Stimulated activated CD8-positive, alpha-beta memory T cell treated with anti-CD3 and anti-CD28 coated beads, Interleukin-2, amount 100 ng/mL, for 1 hour (primary cell): ENCODE measurements around the gene ZFC3H1.
A peak's percentile ranks its signal among the peaks of the same experiment; 100 is the strongest.
"Not testable (repeated sequence)": the region's sequence is repeated elsewhere in the genome, so short reads cannot be mapped to it uniquely, and the experiment has no call there.

ENCODE experiments used
- DNase-seq, 2 donors: peaks; one replicate each; pipeline ENCODE4 v3.0.0-alpha.2; 2020; ENCODE audit warnings: low read depth in 2 of 2

Gene ZFC3H1

GRCh38 chr12:71663561-71664410, at the start of gene ZFC3H1, which contains the start of gene THAP2:
ZFC3H1 (minus strand) TSS chr12:71663848; CDS start chr12:71663610, 238 bp downstream.
THAP2 (plus strand) TSS chr12:71664301; CDS start chr12:71664510, 209 bp downstream.
- DNase-seq, result peak; percentile 73 to 82

- no peak for DNase-seq
These were observed 46.9 kb upstream of the ZFC3H1 start for GRCh38 chr12:71710276-71711125.

GRCh38 chr12:71708658-71709057, 45.0 kb upstream of the ZFC3H1 start:
- no peak for DNase-seq

GRCh38 chr12:71704920-71705319, 41.3 kb upstream of the ZFC3H1 start:
- DNase-seq, result no peak

GRCh38 chr12:71703206-71703605, 39.6 kb upstream of the ZFC3H1 start:
- DNase-seq, result no peak

- no peak for DNase-seq
These were observed 38.9 kb upstream of the ZFC3H1 start for GRCh38 chr12:71702590-71702989.

- not testable (repeated sequence) for DNase-seq
These were observed 38.5 kb upstream of the ZFC3H1 start for GRCh38 chr12:71702181-71702580.

GRCh38 chr12:71695782-71696181, 32.1 kb upstream of the ZFC3H1 start:
- no peak for DNase-seq

- no peak for DNase-seq
These were observed 30.6 kb upstream of the ZFC3H1 start for GRCh38 chr12:71694099-71694820.

GRCh38 chr12:71693651-71694050, 30.0 kb upstream of the ZFC3H1 start:
- DNase-seq, result not testable (repeated sequence)

- no peak for DNase-seq
These were observed 29.5 kb upstream of the ZFC3H1 start for GRCh38 chr12:71693126-71693525.

- DNase-seq, result no peak
These were observed 28.0 kb upstream of the ZFC3H1 start for GRCh38 chr12:71691504-71692129.

- DNase-seq, result no peak
These were observed 25.4 kb upstream of the ZFC3H1 start for GRCh38 chr12:71688961-71689570.

GRCh38 chr12:71687172-71687571, 23.5 kb upstream of the ZFC3H1 start:
- not testable (repeated sequence) for DNase-seq

GRCh38 chr12:71686658-71687025, 23.0 kb upstream of the ZFC3H1 start:
- no peak for DNase-seq

- DNase-seq, result peak; percentile 62 to 69
These were observed 22.4 kb upstream of the ZFC3H1 start, which contains the start of gene TMEM19 for GRCh38 chr12:71685914-71686657. TMEM19 (plus strand) TSS chr12:71686082; CDS start chr12:71686681, 599 bp downstream.

- no peak for DNase-seq
These were observed 21.8 kb upstream of the ZFC3H1 start for GRCh38 chr12:71685312-71685906.

GRCh38 chr12:71684081-71684480, 20.4 kb upstream of the ZFC3H1 start:
- no peak for DNase-seq

GRCh38 chr12:71683633-71684032, 20.0 kb upstream of the ZFC3H1 start:
- no peak for DNase-seq

GRCh38 chr12:71682466-71682865, 18.8 kb upstream of the ZFC3H1 start:
- no peak for DNase-seq
